Thymus (tissue), 11 donors: ENCODE data around the gene ELAVL1. TPM values are rescaled to one million over a fixed set of nuclear protein-coding genes. Genes with fewer than 3 reads are reported as not detected.

Source experiments
- DNase-seq, 9 donors: peaks; one replicate each; pipeline ENCODE4 v3.0.0-alpha.2; 2013; ENCODE audit warnings: low spot score in 9 of 9, low read depth in 6 of 9, missing footprints in 1 of 9
- H3K27ac ChIP-seq, 2 donors: one replicate each; pipeline ENCODE4 v1.5.1; 2013; ENCODE audit warnings: control low read depth in 1 of 2, low read depth in 1 of 2, low read length in 1 of 2, mild to moderate bottlenecking in 1 of 2, moderate library complexity in 1 of 2
- H3K27me3 ChIP-seq, 2 donors: one replicate each; pipeline ENCODE4 v1.5.1; 2013; ENCODE audit warnings: low read length in 1 of 2; ENCODE audit not compliant: control insufficient read depth in 2 of 2, insufficient read depth in 1 of 2
- H3K36me3 ChIP-seq, 2 donors: one replicate each; pipeline ENCODE4 v1.5.1; 2013; ENCODE audit warnings: low read length in 1 of 2, mild to moderate bottlenecking in 1 of 2, moderate library complexity in 1 of 2; ENCODE audit not compliant: control insufficient read depth in 2 of 2, insufficient read depth in 2 of 2
- H3K4me1 ChIP-seq, 2 donors: one replicate each; pipeline ENCODE4 v1.5.1; 2013; ENCODE audit warnings: low read length in 2 of 2; ENCODE audit not compliant: control insufficient read depth in 2 of 2, insufficient read depth in 2 of 2
- H3K4me3 ChIP-seq, 2 donors: one replicate each; pipeline ENCODE4 v1.5.1; 2013; ENCODE audit warnings: low read length in 2 of 2, control low read depth in 1 of 2, mild to moderate bottlenecking in 1 of 2
- H3K9me3 ChIP-seq, 2 donors: one replicate each; pipeline ENCODE4 v1.5.1; 2013; ENCODE audit warnings: low read length in 1 of 2, mild to moderate bottlenecking in 1 of 2; ENCODE audit not compliant: control insufficient read depth in 2 of 2, insufficient read depth in 1 of 2
- WGBS: extraction: QIAGEN DNeasy Blood & Tissue Kit; methylation state at CpG from one replicate; pipeline ENCODE4 v1.1.7; 2013; 5-methylcytosine and 5-hydroxymethylcytosine counted together
- polyA plus RNA-seq: library from polyadenylated mRNA; stranded (reverse); fragments of 200-250 nt; gene quantifications from one replicate; pipeline ENCODE4 v1.2.3, GENCODE V29; 2013
- total RNA-seq: library from RNA; stranded (reverse); fragments of 120-200 nt; gene quantifications from one replicate; pipeline ENCODE4 v1.2.4, GENCODE V29; 2013
- donor health status: healthy.

ELAVL1 gene
- total and polyA plus RNA-seq, 2 donors = 20.8 to 45.6 TPM

DNA sequence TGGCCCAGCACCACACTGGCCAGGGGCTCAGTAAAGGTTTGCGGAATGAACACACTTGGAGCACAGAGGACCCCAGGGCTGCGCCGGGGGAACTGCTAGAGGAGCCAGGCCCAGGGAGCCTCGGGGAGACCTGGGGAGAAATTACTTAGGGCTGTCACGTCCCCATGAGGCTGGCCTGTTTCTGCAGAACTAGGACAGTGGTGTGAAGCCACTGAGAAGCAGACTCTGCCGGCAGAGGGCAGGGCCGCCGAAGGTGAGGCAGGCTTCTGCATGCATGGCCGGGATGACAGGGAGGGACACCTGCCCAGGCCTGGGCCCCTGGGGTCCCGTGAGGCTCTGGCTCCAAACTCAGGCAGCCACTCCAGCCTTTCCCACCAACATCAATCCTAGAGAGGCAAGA lies 26.4 kb downstream of the ELAVL1 start:
- peaks cover 95 to 96% of the 10 kb centered on the region in 2 donors for H3K36me3 ChIP-seq
- WGBS = 91% methylated on average over 10 of the region's 10 CpGs
- H3K27me3 ChIP-seq = no peaks in the 10 kb centered on the region
- H3K4me3 ChIP-seq = no peak overlapping the region
- H3K27ac ChIP-seq = no peak overlapping the region
- H3K4me1 ChIP-seq = no peaks in the 10 kb centered on the region
- no peaks in the 10 kb centered on the region for H3K9me3 ChIP-seq
- no peak for DNase-seq

- WGBS = 95% methylated on average over 12 of the region's 12 CpGs
- Histone ChIP-seq H3K27me3 (no peaks in the 10 kb centered on the region), H3K4me1 (no peaks in the 10 kb centered on the region), H3K36me3 (peaks cover 95 to 96% of the 10 kb centered on the region in 2 donors), H3K4me3 (no peak overlapping the region), H3K9me3 (no peaks in the 10 kb centered on the region), H3K27ac (no peak overlapping the region)
- no peak for DNase-seq
Observed at GRCh38 chr19:7978179-7978825, 27.1 kb downstream of the ELAVL1 start.

DNA sequence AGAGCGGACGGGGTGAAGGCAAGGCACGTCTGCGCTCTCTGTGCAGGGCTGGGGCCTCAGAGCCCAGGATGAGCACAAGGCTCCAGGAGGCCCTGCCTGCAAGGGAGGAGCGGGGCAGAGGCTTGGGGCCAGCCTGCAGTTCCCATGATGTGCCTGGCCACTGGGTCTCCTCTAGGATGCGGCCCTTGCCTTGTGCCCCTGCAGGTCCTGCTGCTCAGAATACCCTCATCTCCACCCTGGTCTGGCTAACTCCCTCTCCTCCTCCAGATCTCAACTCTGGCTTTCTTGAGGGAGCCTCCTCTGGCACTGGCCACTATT lies 27.8 kb downstream of the ELAVL1 start:
- no peak for DNase-seq

GRCh38 chr19:7977021-7977722 lies 28.3 kb downstream of the ELAVL1 start:
- Histone ChIP-seq H3K36me3 (peaks cover 90 to 92% of the 10 kb centered on the region in 2 donors), H3K4me3 (no peak overlapping the region), H3K27me3 (no peaks in the 10 kb centered on the region), H3K27ac (no peak overlapping the region), H3K4me1 (no peaks in the 10 kb centered on the region), H3K9me3 (peaks cover 0 to under 1% of the 10 kb centered on the region in 2 donors)
- DNase-seq = no peak
- 98% methylated on average over 15 of the region's 15 CpGs for WGBS

More for the DNA sequence above, 27.8 kb downstream of the ELAVL1 start:
- H3K36me3 ChIP-seq = peaks cover 89 to 92% of the 10 kb centered on the region in 2 donors
- 98% methylated on average over 6 of the region's 6 CpGs for WGBS
- H3K27ac ChIP-seq = no peak overlapping the region
- no peak overlapping the region for H3K4me3 ChIP-seq
- no peaks in the 10 kb centered on the region for H3K4me1 ChIP-seq
- no peaks in the 10 kb centered on the region for H3K27me3 ChIP-seq
- no peaks in the 10 kb centered on the region for H3K9me3 ChIP-seq

DNA sequence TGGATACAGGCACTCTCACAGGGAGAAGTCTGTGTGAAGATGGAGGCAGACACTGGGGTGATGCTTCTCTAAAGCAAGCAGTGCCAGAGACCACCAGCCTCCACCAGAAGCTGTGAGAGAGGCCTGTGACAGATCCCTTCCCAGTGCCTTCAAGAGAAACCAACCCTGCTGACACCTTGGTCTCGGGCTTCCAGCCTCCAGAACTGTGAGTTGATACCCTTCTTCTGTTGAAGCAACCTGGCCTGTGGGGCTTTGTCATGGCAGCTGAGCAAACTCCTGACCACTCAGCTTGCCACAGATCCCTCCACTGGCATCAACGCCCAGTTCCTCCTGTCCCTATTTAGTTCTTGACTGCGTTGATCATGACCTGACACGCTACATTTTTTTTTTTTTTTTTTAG lies 29.0 kb downstream of the ELAVL1 start:
- DNase-seq = no peak
- no peaks in the 10 kb centered on the region for H3K27me3 ChIP-seq
- peaks cover 90 to 92% of the 10 kb centered on the region in 2 donors for H3K36me3 ChIP-seq
- 100% methylated on average over 4 of the region's 4 CpGs for WGBS
- no peak overlapping the region for H3K27ac ChIP-seq
- H3K9me3 ChIP-seq = peaks cover 0 to 1% of the 10 kb centered on the region in 2 donors
- H3K4me3 ChIP-seq = no peak overlapping the region
- no peaks in the 10 kb centered on the region for H3K4me1 ChIP-seq

GRCh38 chr19:7975037-7975436 lies 30.4 kb downstream of the ELAVL1 start:
- Histone ChIP-seq H3K36me3 (peaks cover 80 to 83% of the 10 kb centered on the region in 2 donors), H3K27ac (no peak overlapping the region), H3K4me3 (no peak overlapping the region), H3K27me3 (no peaks in the 10 kb centered on the region), H3K4me1 (no peaks in the 10 kb centered on the region), H3K9me3 (peaks cover 0 to 1% of the 10 kb centered on the region in 2 donors)
- DNase-seq = no peak
- 98% methylated on average over 7 of the region's 7 CpGs for WGBS

DNA sequence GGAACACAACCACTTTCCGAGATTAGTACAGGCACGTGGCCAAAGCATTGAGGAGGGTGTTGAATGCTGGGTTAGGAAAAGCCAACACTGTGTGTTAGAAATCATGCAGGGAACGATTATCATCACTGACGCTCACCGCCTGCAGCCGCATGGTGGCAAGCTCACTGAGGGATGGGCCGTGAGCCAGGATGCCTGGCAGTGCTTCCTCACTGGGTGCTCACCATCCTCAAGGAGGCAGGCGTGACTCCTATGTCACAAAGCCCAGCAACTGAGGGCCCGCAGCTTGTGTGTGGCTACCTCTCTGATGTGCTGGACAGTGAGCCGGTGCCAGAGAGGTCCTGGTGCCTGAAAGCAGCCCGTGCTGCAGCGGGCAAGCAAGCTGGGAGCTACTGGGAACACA lies 31.6 kb downstream of the ELAVL1 start:
- Histone ChIP-seq H3K4me1 (no peaks in the 10 kb centered on the region), H3K4me3 (no peak overlapping the region), H3K9me3 (peaks cover 0 to 1% of the 10 kb centered on the region in 2 donors), H3K27ac (no peak overlapping the region), H3K27me3 (no peaks in the 10 kb centered on the region), H3K36me3 (peaks cover 76 to 79% of the 10 kb centered on the region in 2 donors)
- 98% methylated on average over 12 of the region's 12 CpGs for WGBS
- DNase-seq = no peak

GRCh38 chr19:7971553-7972520 lies 33.6 kb downstream of the ELAVL1 start:
- Histone ChIP-seq H3K9me3 (peaks cover 0 to 1% of the 10 kb centered on the region in 2 donors), H3K4me1 (no peaks in the 10 kb centered on the region), H3K36me3 (peaks cover 75 to 79% of the 10 kb centered on the region in 2 donors), H3K27me3 (no peaks in the 10 kb centered on the region), H3K27ac (no peak overlapping the region), H3K4me3 (no peak overlapping the region)
- DNase-seq = no peak
- 94% methylated on average over 35 of the region's 35 CpGs for WGBS
